ENCODE measurements around the gene C1QTNF7. TPM values are rescaled to one million over a fixed set of nuclear protein-coding genes. Genes with fewer than 3 reads are reported as not detected.

C1QTNF7 gene
- total and polyA plus RNA-seq, 2 of the 13 experiments (the other 11 are each of a cell fraction or from before 2014, with no cell fraction given), result not detected

DNA sequence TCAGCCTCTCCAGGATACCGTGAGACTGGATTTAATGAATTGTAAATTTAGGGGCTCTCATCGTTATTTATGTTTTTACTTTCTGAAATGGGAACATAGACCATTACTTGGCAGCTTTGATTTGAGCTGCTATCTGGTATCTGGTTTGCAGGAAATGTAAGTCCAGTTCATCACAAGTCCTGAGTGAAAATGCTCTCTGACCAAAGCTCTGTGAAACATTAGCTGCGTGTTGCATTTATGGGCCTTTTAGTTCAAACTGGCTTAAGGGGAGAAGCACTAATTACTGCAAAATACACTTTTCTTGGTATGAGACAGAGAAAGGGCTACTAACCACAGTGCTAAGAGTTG lies 42.3 kb downstream of the C1QTNF7 start (continued):
- TF ChIP-seq, protein P1, sequence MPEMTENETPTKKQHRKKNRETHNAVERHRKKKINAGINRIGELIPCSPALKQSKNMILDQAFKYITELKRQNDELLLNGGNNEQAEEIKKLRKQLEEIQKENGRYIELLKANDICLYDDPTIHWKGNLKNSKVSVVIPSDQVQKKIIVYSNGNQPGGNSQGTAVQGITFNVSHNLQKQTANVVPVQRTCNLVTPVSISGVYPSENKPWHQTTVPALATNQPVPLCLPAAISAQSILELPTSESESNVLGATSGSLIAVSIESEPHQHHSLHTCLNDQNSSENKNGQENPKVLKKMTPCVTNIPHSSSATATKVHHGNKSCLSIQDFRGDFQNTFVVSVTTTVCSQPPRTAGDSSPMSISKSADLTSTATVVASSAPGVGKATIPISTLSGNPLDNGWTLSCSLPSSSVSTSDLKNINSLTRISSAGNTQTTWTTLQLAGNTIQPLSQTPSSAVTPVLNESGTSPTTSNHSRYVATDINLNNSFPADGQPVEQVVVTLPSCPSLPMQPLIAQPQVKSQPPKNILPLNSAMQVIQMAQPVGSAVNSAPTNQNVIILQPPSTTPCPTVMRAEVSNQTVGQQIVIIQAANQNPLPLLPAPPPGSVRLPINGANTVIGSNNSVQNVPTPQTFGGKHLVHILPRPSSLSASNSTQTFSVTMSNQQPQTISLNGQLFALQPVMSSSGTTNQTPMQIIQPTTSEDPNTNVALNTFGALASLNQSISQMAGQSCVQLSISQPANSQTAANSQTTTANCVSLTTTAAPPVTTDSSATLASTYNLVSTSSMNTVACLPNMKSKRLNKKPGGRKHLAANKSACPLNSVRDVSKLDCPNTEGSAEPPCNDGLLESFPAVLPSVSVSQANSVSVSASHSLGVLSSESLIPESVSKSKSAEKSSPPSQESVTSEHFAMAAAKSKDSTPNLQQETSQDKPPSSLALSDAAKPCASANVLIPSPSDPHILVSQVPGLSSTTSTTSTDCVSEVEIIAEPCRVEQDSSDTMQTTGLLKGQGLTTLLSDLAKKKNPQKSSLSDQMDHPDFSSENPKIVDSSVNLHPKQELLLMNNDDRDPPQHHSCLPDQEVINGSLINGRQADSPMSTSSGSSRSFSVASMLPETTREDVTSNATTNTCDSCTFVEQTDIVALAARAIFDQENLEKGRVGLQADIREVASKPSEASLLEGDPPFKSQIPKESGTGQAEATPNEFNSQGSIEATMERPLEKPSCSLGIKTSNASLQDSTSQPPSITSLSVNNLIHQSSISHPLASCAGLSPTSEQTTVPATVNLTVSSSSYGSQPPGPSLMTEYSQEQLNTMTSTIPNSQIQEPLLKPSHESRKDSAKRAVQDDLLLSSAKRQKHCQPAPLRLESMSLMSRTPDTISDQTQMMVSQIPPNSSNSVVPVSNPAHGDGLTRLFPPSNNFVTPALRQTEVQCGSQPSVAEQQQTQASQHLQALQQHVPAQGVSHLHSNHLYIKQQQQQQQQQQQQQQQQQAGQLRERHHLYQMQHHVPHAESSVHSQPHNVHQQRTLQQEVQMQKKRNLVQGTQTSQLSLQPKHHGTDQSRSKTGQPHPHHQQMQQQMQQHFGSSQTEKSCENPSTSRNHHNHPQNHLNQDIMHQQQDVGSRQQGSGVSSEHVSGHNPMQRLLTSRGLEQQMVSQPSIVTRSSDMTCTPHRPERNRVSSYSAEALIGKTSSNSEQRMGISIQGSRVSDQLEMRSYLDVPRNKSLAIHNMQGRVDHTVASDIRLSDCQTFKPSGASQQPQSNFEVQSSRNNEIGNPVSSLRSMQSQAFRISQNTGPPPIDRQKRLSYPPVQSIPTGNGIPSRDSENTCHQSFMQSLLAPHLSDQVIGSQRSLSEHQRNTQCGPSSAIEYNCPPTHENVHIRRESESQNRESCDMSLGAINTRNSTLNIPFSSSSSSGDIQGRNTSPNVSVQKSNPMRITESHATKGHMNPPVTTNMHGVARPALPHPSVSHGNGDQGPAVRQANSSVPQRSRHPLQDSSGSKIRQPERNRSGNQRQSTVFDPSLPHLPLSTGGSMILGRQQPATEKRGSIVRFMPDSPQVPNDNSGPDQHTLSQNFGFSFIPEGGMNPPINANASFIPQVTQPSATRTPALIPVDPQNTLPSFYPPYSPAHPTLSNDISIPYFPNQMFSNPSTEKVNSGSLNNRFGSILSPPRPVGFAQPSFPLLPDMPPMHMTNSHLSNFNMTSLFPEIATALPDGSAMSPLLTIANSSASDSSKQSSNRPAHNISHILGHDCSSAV (CRISPR knock-in tag; IDR thresholded peaks at IDR 0.05; ENCODE audit: borderline replicate concordance), result no peak
- TF ChIP-seq, protein P2, sequence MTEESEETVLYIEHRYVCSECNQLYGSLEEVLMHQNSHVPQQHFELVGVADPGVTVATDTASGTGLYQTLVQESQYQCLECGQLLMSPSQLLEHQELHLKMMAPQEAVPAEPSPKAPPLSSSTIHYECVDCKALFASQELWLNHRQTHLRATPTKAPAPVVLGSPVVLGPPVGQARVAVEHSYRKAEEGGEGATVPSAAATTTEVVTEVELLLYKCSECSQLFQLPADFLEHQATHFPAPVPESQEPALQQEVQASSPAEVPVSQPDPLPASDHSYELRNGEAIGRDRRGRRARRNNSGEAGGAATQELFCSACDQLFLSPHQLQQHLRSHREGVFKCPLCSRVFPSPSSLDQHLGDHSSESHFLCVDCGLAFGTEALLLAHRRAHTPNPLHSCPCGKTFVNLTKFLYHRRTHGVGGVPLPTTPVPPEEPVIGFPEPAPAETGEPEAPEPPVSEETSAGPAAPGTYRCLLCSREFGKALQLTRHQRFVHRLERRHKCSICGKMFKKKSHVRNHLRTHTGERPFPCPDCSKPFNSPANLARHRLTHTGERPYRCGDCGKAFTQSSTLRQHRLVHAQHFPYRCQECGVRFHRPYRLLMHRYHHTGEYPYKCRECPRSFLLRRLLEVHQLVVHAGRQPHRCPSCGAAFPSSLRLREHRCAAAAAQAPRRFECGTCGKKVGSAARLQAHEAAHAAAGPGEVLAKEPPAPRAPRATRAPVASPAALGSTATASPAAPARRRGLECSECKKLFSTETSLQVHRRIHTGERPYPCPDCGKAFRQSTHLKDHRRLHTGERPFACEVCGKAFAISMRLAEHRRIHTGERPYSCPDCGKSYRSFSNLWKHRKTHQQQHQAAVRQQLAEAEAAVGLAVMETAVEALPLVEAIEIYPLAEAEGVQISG (CRISPR knock-in tag; IDR thresholded peaks at IDR 0.05), result no peak
- TF ChIP-seq FOSL2 (CRISPR knock-in tag; IDR thresholded peaks at IDR 0.05), result no peak
- TF ChIP-seq ZNF230 (CRISPR knock-in tag; IDR thresholded peaks at IDR 0.05), result no peak
- TF ChIP-seq EHMT2 (IDR thresholded peaks at IDR 0.05; ENCODE audit: borderline replicate concordance, low read depth, low read length), result no peak
- TF ChIP-seq FOXC1 (CRISPR knock-in tag; IDR thresholded peaks at IDR 0.05; ENCODE audit: borderline replicate concordance), result no peak
